Measurements from ENCODE around the gene LPP. TPM values are rescaled to one million over a fixed set of nuclear protein-coding genes. Genes with fewer than 3 reads are reported as not detected.

Gene LPP
- total RNA-seq, 1 donor from 2014 or later: 93.9 TPM

DNA sequence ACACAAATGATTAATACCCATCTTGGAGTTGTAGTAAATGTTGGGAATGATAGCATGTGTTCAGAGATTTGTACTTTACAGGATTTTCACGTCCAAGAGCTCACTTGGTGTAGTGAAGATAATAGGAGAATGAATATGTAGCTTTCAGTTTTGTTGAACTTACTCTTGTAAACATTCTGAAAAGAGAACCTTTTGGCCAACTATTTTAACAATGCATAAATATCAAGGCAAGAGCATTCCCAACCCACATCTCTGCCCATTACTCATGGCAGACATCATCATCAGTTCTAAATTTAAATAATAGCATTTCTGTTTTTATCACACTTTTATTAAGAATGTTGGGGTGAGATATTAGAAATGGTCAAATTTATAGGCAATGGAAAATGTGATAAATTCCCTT is 552.6 kb downstream of the LPP start:
- no peak for DNase-seq (ENCODE audit: low read depth)
- TF ChIP-seq, protein P1, sequence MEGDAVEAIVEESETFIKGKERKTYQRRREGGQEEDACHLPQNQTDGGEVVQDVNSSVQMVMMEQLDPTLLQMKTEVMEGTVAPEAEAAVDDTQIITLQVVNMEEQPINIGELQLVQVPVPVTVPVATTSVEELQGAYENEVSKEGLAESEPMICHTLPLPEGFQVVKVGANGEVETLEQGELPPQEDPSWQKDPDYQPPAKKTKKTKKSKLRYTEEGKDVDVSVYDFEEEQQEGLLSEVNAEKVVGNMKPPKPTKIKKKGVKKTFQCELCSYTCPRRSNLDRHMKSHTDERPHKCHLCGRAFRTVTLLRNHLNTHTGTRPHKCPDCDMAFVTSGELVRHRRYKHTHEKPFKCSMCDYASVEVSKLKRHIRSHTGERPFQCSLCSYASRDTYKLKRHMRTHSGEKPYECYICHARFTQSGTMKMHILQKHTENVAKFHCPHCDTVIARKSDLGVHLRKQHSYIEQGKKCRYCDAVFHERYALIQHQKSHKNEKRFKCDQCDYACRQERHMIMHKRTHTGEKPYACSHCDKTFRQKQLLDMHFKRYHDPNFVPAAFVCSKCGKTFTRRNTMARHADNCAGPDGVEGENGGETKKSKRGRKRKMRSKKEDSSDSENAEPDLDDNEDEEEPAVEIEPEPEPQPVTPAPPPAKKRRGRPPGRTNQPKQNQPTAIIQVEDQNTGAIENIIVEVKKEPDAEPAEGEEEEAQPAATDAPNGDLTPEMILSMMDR (conservative IDR thresholded peaks at IDR 0.05; ENCODE audit: low read depth, low read length): no peak
- no peak overlapping the region for H3K4me3 ChIP-seq (ENCODE audit: low read depth, low read length)

DNA sequence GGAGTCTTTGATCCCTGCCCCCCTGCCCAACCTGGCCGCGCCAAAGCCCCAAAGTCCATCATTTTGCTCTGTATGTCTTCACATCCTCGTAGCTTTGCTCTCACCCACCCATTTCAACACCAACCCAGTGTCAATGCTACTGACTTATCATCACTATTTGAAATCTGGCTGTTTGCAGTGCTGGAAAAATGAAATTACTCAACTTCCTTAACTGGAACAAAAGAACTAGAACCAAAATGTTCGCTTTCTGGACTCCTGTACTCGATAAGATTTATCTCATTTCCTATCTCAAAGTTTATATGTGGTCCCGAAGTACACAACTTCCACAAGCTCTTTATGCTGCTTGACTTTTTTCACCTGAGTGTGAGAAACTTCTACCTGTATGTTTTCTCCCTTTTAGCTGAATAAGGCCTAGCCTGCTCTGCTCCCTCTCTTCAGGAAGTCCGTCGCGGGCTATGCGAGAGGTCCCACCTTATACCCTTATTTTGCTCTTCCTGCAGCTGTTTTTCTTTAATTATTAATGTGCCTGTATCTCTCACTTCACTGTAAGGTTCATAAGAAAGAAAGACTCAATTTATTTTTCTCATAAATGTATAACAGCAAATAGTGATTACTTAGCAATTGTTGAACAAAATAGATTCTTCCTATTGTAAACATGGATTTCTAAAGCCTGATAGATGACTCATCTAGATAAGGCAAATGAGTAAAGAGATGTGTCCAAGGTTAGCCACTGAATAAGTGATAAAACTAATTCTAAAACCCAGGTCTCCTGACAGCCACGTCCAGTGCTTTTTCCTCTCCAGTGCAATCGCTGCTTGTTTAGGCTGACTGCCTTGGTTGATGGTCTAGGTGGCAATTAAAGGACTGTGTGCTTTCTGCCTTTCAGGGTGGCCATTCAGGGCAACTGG is 553.7 kb downstream of the LPP start:
- DNase-seq (ENCODE audit: low read depth): no peak
- H3K4me3 ChIP-seq (ENCODE audit: low read depth, low read length): no peak overlapping the region
- TF ChIP-seq, protein P1 (conservative IDR thresholded peaks at IDR 0.05; ENCODE audit: low read depth, low read length): no peak

DNA sequence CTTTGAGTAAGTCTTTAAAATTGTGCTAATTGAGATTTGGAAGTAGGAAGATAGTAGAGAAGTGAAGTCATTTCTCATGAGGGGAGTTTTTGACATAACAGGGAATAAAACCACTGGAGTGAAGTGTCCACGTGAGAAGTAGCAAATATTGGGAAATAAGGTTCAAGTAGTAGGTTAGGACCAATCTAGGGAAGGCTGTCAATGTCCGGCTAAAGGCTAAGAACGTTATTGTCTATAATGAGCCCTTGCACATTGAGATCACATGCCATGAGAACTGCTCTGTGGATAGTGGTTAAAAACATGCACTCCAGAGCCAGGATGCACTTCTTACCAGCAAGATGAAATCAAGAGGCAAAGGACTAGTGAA is 557.9 kb downstream of the LPP start:
- no peak overlapping the region for H3K4me3 ChIP-seq (ENCODE audit: low read depth, low read length)
- DNase-seq (ENCODE audit: low read depth): no peak
- TF ChIP-seq, protein P1 (conservative IDR thresholded peaks at IDR 0.05; ENCODE audit: low read depth, low read length): no peak

- no peak for DNase-seq (ENCODE audit: low read depth)
- TF ChIP-seq, protein P1 (conservative IDR thresholded peaks at IDR 0.05; ENCODE audit: low read depth, low read length): no peak
- H3K4me3 ChIP-seq (ENCODE audit: low read depth, low read length): no peak overlapping the region
Observed at GRCh38 chr3:188712248-188712924, 558.4 kb downstream of the LPP start.

DNA sequence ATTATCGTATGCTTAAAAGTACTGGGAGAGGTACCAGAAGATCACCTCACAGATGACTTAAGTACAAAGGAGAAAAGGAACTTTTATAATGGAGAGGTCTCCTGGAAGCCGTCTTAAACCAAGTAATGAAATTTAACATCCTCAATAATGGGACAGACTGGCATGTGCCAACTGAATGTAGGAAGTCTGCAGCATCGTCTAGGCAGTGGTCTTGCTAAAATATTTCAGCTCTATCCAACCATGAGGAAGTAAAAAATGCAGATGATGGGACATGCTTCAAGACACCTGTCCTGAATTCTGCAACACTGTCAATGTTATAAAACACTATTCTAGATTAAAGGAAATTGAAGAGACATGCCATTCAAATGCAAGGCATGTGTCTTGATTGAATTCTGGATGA is 559.0 kb downstream of the LPP start:
- DNase-seq (ENCODE audit: low read depth): no peak
- H3K4me3 ChIP-seq (ENCODE audit: low read depth, low read length): no peak overlapping the region
- TF ChIP-seq, protein P1 (conservative IDR thresholded peaks at IDR 0.05; ENCODE audit: low read depth, low read length): no peak

GRCh38 chr3:188719545-188719944 is 565.6 kb downstream of the LPP start:
- TF ChIP-seq, protein P1 (conservative IDR thresholded peaks at IDR 0.05; ENCODE audit: low read depth, low read length): no peak
- no peak for DNase-seq (ENCODE audit: low read depth)
- no peak overlapping the region for H3K4me3 ChIP-seq (ENCODE audit: low read depth, low read length)
